Stimulated activated CD8-positive, alpha-beta memory T cell treated with anti-CD3 and anti-CD28 coated beads, Interleukin-7, amount 100 ng/mL, for 24 hours (primary cell): ENCODE measurements around the gene COL4A4.

Source experiments
- DNase-seq: peaks from one replicate; pipeline ENCODE4 v3.0.0-alpha.2; 2020; ENCODE audit warnings: low read depth

The COL4A4 gene

DNA sequence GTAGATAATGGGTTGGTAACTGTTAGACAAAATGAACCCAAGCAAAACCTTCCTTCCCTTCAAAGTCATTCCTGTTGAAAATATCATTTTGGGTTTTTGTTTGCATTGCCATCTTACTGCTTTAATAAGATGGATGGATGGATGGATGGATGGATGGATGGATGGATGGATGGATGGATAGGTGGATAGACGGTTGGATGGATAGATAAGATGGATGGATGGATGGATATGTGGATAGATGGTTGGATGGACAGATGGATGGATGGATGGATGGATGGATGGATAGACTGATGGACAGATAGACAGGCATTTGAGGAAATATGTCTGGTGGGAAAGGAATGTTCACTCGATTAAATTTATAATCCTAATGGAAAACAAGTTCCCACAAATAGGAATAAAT is 133.2 kb downstream of the COL4A4 start:
- no peak for DNase-seq

DNA sequence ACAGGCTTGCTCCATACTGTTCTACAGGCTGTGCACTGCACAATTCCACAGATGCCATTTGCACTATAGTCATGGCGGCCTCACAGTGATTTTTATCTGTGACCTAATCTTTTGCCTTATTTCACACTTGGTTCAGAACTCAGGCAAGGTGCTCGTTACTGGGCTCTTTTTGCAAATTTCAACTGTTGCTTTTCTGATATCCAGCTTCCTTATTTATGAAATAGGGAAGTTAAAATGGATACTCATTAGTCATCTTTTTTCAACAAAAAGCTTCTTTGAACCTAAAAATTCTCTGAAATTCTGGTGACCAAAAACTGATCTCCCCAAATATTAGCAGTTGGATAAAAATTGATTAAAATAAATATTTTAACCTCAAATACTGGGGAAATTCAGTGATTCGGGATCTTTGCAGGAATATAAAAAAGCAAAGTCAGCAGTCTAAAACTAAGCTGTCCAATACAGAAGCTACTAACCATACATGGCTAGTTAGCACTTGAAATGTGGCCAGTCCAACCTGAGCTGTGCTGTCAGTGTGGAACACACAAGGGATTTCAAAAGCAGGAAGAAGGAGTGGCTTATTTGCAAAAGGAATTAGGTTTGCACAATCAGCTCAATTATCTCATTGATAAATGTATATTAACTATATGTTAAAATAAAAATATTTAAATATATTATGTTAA is 134.4 kb downstream of the COL4A4 start:
- DNase-seq, result no peak

DNA sequence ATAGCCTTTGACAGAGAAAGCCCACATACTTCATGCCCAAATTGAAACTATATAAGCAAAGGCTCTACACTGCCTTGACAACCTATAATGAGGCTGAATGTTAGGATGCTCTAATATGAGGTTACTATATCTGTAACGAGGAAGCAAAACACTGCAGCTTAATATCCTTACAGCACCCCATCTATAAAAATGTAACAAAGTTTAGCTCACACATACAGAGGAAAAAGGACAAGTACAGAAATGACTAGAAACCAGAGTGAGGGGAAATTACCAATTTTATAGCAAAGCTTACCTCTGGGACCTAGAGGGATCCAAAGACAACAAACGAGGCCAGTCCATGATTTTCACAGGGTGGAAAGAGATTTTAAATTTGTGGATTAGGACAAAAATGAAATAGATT is 138.5 kb downstream of the COL4A4 start:
- no peak for DNase-seq

DNA sequence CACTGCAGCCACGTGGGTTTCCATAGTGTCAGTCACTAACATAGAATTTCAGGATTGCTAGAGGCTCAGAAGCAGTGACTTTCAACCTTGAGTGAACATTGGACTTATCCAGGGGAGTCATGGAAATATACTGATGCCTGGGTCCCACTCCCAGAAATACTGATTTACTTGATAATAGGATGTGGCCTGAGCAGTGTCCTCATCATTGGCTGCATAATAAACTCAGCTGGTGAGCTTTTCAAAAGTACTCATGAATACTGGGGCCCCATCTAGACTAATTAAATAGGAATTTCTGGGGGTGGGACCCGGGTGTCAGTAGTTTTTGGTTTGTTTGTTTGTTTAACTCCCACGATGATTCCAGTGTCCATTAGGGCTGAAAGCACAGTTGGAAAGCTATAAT is 141.4 kb downstream of the COL4A4 start:
- DNase-seq, result no peak

DNA sequence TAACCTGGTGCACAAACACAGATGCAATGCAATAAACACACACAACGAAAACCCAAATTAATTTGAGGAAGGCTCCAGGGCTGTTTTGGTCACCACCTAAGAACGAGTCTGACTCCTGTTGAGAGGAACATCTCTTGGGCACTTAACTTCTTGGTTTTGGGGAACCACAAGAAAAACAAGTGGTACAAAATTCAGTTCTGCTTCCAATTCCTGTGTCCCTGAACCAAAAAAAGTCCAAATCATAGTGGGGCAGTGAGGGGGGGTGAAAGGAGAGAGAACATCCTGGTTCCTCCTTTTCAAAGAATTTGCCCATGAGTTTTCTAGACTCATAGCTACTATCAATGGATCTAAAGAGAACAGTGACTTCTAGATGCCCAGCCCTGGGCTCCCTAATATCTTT is 143.6 kb downstream of the COL4A4 start:
- DNase-seq, result no peak

DNA sequence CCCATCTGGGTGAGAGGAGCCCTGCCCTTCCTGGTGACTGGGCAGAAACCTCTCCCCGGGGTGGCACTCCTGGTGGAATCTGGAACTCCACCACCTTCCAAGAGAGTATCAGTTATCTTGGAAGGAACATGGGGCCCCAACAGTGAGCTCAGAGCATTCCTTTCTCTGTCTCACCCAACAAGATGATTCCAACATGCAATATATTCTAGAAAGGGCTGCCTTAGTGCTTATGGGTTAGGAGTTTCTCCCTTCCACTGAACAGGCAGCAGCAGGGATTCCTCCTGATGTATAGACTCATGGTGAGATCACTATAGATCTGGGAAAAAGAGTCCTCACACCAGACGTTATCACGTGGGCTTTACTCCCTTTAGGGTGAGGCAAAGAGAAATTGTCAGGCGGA is 147.1 kb downstream of the COL4A4 start:
- DNase-seq, result no peak

DNA sequence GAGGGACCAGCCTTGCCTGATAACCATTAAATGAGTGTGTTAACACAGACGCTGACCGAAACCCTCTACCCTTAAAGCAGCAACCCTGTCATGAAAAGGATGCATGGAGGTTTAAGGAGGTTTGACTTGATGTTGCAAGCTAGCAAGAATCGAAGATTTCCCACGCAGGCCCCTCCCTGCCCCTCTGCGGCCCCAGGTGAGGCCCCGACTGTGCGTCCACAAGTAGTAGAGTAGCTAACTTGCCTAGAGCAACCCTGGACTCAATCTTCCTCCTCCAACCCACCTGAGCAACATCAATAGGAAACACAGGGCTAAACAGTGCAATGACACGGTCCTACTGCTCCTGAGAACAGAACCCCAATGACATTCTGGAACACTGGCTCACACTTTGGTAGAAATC is 150.1 kb downstream of the COL4A4 start:
- no peak for DNase-seq

DNA sequence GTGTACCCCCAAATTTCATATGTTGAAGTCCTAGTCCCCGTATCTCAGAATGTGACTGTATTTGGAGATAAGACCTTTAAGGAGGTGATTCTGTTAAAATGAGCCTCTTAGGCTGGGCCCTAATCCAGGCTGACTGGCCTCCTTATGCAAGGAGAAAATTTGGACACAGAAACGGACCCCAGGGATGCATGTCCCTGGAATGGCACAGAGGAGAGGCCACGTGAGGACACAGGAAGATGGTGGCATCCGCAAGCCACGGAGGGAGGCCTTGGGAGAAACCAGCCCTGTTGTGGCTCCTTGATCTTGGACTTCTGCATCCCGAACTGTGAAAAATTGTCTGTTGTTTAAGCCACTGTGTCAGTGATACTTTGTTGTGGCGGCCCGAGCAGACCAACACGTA is 150.7 kb downstream of the COL4A4 start:
- no peak for DNase-seq

DNA sequence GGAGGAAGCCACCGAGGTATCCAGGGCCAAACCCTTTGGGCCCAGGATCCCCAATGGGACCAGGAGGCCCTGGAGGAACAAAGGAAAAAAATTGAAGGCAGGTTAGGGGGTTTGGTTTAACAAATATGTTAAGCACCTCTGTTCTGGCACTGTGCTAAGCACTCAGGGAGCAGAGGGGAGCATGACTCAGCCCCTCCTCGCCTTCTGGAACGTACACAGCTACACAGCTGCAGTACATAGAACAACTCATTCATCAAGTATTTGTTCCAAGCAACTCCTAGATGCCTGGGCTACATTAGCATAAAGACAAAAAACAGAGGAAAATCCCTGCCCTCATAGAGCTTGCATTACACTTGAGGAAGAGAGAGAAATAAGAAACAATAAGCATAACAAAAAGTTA is 153.6 kb downstream of the COL4A4 start:
- DNase-seq, result no peak

DNA sequence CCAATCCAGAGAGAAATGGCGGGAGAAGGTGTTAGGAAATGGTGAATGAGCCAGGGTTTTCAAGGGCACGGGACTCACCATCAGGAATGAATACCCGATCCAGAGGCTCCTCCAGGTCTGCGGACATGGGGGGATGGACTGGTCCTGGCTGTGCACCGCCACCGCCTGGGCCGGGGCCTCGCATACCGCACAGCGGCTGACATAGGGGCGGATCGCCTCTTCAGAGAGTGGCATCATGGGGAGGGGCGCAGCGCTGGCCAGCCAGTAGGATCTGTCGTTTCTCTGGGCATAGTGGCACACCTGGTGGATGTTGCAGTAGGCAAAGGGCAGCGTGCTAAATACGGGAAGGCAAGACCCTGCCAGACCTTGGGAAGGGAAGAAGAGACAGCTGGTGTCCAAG is 156.1 kb downstream of the COL4A4 start:
- no peak for DNase-seq

DNA sequence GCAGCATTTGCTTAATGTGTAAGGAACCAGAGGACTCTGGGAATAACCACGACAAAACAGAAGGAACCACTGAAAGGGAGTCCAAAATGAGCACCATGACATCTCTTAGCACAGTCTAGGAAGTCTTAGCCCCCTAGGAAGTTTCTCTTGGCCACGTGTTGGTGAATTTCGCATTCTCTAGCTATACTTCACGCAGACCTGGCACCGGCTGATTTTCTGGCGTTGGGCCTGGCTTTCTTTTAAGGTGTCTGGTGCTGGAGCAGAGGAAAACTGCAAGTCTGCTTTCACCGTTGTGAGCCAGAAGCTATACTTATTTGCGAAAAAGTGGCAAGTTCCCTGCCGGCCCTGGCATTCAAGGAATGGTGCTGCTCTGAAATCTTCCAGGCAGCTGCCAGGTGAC is 156.9 kb downstream of the COL4A4 start:
- DNase-seq, result no peak

DNA sequence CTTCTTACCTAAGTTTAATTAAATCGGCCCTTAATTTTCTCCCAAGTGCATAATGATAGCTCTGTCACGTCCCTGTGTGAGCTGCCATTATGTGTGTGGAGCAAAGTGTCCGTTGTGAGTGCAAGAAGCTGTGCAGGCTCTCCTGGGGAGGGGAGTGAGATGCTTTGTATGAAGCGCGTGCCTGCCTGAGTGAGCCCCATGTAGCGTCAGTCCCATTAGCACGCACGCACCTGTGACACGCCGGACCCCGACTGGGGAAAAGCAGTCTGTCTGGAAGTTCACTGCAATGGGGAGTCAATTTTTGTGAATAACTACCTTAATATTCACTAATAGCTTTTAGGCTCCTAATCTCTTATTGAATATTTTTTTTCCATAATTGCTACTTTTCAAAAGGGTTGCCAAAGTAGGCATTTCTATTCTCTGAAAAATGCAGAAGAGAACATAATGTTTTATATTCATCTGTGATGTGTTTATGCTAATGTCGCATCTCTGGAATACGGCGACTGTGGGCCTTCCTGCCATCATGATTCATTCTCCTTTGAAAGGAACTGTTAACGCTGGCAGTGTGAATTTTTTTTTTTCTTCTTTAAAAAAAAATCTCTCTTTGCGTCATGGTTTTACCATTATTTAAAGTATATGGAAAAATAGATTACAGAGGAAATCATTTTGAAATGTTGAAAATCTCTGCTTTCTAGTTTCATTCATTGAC is 157.7 kb downstream of the COL4A4 start:
- no peak for DNase-seq

DNA sequence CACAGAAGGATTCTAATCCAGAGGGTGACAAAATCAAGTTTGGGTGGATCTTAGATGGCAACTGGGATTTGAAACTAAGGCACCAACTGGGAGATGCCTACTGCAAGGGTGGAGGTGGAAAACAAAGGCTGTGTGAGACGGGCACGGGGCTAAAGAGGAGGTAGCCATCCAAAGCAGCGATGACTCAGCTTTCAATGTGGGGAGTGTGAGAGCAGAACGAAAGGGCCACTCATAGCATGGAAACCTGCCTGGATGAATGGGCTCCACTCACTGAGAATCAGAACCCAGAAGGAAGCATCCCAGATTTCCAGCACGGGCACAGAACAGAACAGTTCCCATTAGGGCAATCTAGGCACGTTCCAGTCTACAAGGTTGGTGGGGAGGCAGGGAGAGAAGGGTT is 159.5 kb downstream of the COL4A4 start:
- no peak for DNase-seq

DNA sequence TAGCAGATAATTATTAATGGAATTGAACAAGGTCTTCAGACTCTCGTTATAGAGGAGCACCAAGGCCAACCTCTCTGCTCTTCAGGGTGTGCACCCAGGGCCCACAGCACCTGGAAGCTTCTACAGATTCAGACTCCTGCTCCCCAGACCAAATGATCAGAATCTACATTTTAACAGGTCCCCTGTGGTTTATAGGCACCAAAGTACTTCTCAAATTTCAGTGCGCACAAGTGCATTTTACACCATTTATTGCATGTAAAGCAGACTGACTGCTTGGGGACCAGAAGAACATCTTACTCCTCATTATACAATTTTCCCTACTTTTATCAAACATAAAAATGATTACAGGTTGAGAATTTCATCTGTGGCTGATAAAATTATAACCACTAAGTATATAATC is 163.9 kb downstream of the COL4A4 start:
- no peak for DNase-seq

DNA sequence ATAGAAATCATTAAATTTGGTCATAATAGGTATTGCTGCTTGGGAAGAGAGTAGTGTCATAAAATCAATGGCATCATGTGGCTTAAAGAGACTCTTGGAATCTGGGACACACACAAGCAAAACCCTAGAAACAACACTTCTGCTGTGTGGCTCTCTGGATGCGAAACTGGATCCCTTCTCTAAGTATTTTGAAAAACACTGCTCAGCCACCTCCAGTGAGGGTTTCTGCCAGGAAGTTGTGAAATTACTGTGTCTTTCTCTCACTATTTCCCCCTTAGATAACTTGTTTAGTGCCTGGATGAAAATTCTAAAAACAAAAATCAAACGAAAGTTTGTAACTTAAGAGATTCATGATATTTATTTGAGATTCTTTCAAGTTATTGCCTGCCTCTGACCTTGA is 164.3 kb downstream of the COL4A4 start:
- no peak for DNase-seq

DNA sequence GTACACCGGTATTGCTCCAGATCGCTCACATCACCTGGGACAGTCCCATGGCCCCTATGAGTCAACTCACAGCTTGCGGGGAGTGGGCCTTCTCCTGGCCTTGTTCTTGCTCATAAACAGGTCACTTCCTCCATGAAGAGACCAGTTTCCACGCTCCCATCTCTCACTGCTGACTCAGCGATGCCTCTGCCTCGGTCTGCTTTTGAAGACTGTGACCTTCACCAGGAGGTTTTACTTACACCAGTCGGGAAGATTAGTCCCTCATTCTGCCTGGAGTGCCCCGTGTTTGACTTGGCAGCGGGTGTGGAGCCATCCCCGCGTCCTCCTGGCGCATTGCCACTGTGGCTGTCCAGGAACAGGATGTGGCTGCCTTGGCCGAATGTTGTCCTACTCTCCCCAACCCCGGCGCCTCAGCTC is 168.4 kb downstream of the COL4A4 start:
- peak; percentile 7 for DNase-seq

DNA sequence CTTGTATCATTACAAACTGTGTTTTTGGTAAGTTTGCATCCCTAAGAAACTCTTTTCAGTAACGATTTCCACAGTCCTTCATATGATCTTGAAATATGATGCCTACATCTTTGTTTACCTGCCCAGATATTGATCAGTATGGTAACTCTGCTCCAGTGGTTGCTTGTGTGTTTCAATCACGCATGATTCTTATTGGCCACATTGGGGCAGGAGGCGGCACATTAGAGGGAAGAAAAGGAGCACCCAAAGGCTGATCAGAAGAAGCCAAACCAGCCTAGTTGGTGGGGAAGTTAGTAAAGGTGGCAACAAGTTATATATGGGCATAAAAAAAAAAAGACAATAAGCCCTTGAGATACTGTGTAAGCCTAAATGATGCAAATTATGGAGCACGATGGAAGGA is 169.2 kb downstream of the COL4A4 start:
- no peak for DNase-seq

DNA sequence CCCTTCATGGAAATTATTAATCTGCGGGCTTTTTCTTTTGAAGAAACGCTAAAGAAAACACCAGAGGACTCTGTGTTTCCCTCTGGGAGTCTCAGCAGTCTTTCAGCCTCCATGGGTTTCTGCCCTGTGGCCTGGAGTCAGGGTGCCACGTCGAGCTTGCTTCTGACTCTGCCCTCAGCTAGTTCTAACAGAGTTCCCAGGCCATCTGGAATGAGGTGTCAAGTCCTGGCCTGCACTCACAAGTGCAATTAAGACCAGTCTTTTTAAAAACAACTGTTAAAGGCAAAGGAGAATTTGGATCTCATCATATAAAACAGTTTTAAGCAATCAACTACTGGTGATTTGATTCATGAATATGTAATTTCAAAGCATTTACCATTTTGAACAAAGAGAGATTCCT is 170.8 kb downstream of the COL4A4 start:
- no peak for DNase-seq

DNA sequence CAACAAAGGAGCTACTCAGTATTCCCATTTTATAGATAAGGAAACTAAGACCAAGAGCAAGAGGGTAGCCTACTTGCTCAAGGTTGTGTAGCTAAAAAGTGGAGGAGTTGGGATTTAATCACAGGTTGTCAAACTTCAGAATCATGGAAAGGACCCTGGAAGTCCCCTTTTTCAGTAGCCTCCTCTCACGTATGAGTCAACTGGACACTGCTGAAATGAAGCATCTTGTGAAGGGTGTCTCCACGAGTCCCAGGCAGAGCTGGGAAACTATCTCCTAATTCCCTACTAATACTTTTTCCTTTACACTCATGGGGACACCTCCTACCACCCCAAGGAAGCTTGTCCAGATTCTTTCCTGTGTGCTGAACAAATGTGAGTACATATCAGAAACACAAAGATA is 172.3 kb downstream of the COL4A4 start:
- DNase-seq, result no peak

DNA sequence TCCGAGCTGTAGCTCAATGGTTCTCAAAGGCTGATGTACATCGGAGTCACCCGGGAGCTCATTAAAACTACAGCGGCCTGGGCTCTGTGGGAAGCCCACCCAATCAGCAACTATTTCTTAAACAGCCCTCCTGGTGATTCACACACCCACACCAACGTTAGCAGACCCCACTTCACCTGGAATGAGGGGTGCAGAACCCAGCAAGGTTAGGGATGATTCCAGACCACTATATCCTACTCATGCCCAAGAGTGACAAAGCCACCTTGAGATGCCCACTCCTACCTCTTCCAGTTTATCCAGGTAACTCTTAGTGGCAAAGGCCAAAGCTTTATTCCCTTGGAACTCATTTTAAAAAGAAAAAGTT is 178.4 kb downstream of the COL4A4 start:
- DNase-seq, result no peak

DNA sequence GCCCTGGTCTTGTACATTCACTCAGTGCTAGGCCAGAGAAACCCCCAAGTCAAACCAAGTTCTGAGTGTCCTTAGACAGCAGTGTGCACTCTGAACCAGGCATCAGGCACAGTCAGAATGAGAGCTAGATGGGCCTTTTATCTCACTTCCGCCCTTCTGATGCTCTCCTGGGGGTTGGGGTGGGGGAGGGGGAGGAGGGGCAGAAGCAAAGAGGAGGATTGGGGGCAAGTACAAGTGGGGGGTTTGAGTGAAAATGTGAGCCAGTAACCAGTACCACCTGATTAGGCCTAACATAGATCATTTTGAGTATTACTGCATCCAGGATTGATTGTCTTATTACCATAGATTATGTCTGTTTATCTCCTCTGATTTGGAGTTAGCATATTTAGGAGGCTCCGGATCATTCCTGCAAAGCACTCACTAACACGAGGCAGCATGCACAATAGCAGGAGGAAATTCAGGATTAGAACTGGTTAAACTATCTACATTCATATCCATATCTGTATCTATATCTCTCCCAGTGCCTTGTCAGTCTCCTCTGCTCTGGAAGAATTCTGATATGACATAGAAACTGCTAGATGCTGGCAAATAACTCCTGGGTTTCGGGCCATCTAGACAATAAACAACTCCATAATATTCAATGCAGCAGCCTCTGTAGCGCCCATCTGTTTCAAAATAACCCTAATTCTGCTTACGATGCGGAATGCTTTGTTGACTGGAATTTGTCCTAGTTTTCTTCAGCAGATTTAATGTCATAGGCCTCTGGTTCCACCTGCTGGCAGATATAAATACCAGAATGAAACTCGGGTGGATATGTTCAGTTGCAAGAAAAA is 179.0 kb downstream of the COL4A4 start:
- DNase-seq, result no peak

DNA sequence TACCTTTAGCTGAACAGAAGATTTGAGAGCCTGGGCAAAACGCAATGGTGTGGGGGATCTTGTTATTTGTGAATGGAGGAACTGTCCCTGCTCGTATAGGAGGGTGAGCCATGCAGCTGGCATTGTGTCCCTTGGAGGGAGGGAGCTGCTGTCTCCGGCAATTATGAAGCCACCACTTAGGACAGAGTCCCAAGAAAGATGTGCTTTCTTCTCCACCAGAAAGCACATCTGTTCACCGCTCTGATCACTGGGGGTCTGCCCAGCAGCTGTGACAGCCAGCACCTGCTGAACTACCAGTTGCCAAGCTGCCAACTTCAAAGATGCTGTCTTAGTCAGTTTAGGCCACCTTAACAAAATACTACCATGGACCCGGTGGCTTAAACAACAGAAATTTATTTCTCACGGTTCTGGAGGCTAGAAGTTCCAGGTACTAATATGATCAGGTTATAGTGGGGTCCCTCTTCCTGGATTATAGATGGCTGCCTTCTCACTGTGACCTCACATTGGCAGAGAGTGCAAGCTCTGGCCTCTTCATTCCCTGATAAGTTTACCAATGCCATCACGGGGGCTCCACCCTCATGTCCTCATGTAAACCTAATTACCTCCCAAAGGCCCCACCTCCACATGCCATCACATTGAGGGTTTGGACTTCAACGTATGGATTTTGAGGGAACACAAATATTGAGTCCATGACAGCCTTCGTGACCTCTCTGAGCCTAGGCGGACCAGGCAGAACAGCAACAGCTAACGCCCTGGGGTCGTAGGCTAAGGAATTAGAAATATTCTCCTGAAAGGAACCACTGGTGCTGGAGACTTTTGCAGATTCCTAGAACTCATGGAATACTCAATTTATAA is 179.9 kb downstream of the COL4A4 start:
- DNase-seq, result no peak
